GM15510 (cell line): ENCODE data around the gene CNPY1.

Experiments used
- POLR2A ChIP-seq: IDR thresholded peaks from 3 replicates; pipeline ENCODE4 v1.6.1; 2011; ENCODE audit warnings: borderline replicate concordance; ENCODE audit not compliant: insufficient read length; ENCODE audit errors: extremely low read depth

The CNPY1 gene

GRCh38 chr7:155515318-155515717 is 31.0 kb downstream of the CNPY1 start:
- TF ChIP-seq POLR2A = no peak

GRCh38 chr7:155514296-155514695 is 32.1 kb downstream of the CNPY1 start:
- no peak for TF ChIP-seq POLR2A

GRCh38 chr7:155513543-155514285 is 32.6 kb downstream of the CNPY1 start:
- TF ChIP-seq POLR2A = no peak

- no peak for TF ChIP-seq POLR2A
These were observed 34.0 kb downstream of the CNPY1 start for GRCh38 chr7:155512246-155512887.

- no peak for TF ChIP-seq POLR2A
These were observed 34.7 kb downstream of the CNPY1 start for GRCh38 chr7:155511702-155511996.

GRCh38 chr7:155510975-155511701 is 35.2 kb downstream of the CNPY1 start:
- no peak for TF ChIP-seq POLR2A

- TF ChIP-seq POLR2A = no peak
These were observed 36.4 kb downstream of the CNPY1 start for GRCh38 chr7:155509725-155510551.

GRCh38 chr7:155509359-155509724 is 37.0 kb downstream of the CNPY1 start:
- no peak for TF ChIP-seq POLR2A

GRCh38 chr7:155508376-155509358 is 37.7 kb downstream of the CNPY1 start:
- TF ChIP-seq POLR2A = no peak

- TF ChIP-seq POLR2A = no peak
These were observed 38.8 kb downstream of the CNPY1 start for GRCh38 chr7:155507576-155507975.

GRCh38 chr7:155506854-155507337 is 39.5 kb downstream of the CNPY1 start:
- TF ChIP-seq POLR2A = no peak

- TF ChIP-seq POLR2A = no peak
These were observed 41.0 kb downstream of the CNPY1 start for GRCh38 chr7:155505422-155505793.

- TF ChIP-seq POLR2A = no peak
These were observed 49.0 kb downstream of the CNPY1 start for GRCh38 chr7:155497149-155497901.
